Stimulated activated CD8-positive, alpha-beta memory T cell treated with anti-CD3 and anti-CD28 coated beads, Interleukin-4, amount 100 ng/mL, for 24 hours (primary cell): ENCODE data around the gene LRP1-AS.

Experiments used
- DNase-seq: peaks from one replicate; pipeline ENCODE4 v3.0.0-alpha.2; 2020; ENCODE audit warnings: low read depth

The LRP1-AS gene

GRCh38 chr12:57160040-57160439 lies 12.6 kb upstream of the LRP1-AS start:
- DNase-seq = no peak

- DNase-seq = no peak
These were observed 11.9 kb upstream of the LRP1-AS start for GRCh38 chr12:57159311-57159710.

- no peak for DNase-seq
These were observed 11.2 kb upstream of the LRP1-AS start for GRCh38 chr12:57158665-57159064.

GRCh38 chr12:57158186-57158585 lies 10.8 kb upstream of the LRP1-AS start:
- no peak for DNase-seq

GRCh38 chr12:57157588-57158173 lies 10.3 kb upstream of the LRP1-AS start:
- DNase-seq = no peak

GRCh38 chr12:57156701-57157403 lies 9.4 kb upstream of the LRP1-AS start:
- DNase-seq = no peak

GRCh38 chr12:57154804-57155434 lies 7.5 kb upstream of the LRP1-AS start:
- DNase-seq = no peak

- no peak for DNase-seq
These were observed 6.7 kb upstream of the LRP1-AS start for GRCh38 chr12:57154076-57154475.

GRCh38 chr12:57153415-57153997 lies 6.1 kb upstream of the LRP1-AS start:
- no peak for DNase-seq

GRCh38 chr12:57152639-57153038 lies 5.2 kb upstream of the LRP1-AS start:
- DNase-seq = no peak

GRCh38 chr12:57151741-57152630 lies 4.6 kb upstream of the LRP1-AS start:
- no peak for DNase-seq

- no peak for DNase-seq
These were observed 3.1 kb upstream of the LRP1-AS start for GRCh38 chr12:57150400-57151000.

GRCh38 chr12:57149245-57149900 lies 2.0 kb upstream of the LRP1-AS start:
- no peak for DNase-seq

- no peak for DNase-seq
These were observed 1.2 kb upstream of the LRP1-AS start for GRCh38 chr12:57148469-57149244.

- no peak for DNase-seq
These were observed 1.3 kb downstream of the LRP1-AS start for GRCh38 chr12:57146092-57146491.

- no peak for DNase-seq
These were observed 1.9 kb downstream of the LRP1-AS start for GRCh38 chr12:57145460-57146059.

GRCh38 chr12:57143454-57143853 lies 4.0 kb downstream of the LRP1-AS start:
- DNase-seq = no peak

- no peak for DNase-seq
These were observed 4.7 kb downstream of the LRP1-AS start for GRCh38 chr12:57142727-57143126.

- DNase-seq = no peak
These were observed 5.3 kb downstream of the LRP1-AS start for GRCh38 chr12:57142121-57142520.

GRCh38 chr12:57141249-57141648 lies 6.2 kb downstream of the LRP1-AS start:
- no peak for DNase-seq
